Gastrocnemius medialis (tissue), 4 donors: ENCODE measurements around the gene NTPCR. TPM values are rescaled to one million over a fixed set of nuclear protein-coding genes. Genes with fewer than 3 reads are reported as not detected.
"Not testable (repeated sequence)": the region's sequence is repeated elsewhere in the genome, so short reads cannot be mapped to it uniquely, and the experiment has no call there.

Experiments used
- ATAC-seq, 2 donors: fragments of 150-250 bp; one replicate each; pipeline ENCODE4 v1.9.1; 2016
- DNase-seq, 2 donors: peaks; one replicate each; pipeline ENCODE4 v3.0.0-alpha.2; 2019
- H3K27ac ChIP-seq, 4 donors: fragments of 200-600 bp; sonication (generic); 1 replicate in 1 of 4; 2 replicates in 3 of 4; pipeline ENCODE4 v1.5.1; 2016 to 2018; ENCODE audit warnings: mild to moderate bottlenecking in 2 of 4, moderate library complexity in 1 of 4
- H3K27me3 ChIP-seq, 3 donors: fragments of 200-600 bp; sonication (generic) in 2 of 3; 1 replicate in 1 of 3; 2 replicates in 2 of 3; pipeline versions ENCODE4 v1.5.1 to v1.6.0; 2016 to 2019; ENCODE audit warnings: mild to moderate bottlenecking in 1 of 3, moderate library complexity in 1 of 3
- H3K36me3 ChIP-seq, 2 donors: fragments of 200-600 bp; sonication (generic) in 1 of 2; one replicate each; pipeline ENCODE4 v1.5.1; 2017 to 2018
- H3K4me1 ChIP-seq, 2 donors: fragments of 200-600 bp; sonication (generic) in 1 of 2; one replicate each; pipeline ENCODE4 v1.5.1; 2016 to 2017; ENCODE audit warnings: mild to moderate bottlenecking in 2 of 2
- H3K4me3 ChIP-seq, 4 donors: fragments of 200-600 bp; sonication (generic) in 3 of 4; 1 replicate in 1 of 4; 2 replicates in 3 of 4; pipeline ENCODE4 v1.5.1; 2016 to 2019; ENCODE audit warnings: mild to moderate bottlenecking in 2 of 4
- H3K9me3 ChIP-seq, 3 donors: fragments of 200-600 bp; sonication (generic) in 2 of 3; 1 replicate in 1 of 3; 2 replicates in 2 of 3; pipeline ENCODE4 v1.5.1; 2016 to 2019
- POLR2A ChIP-seq, 2 donors: fragments of 450-650 bp; IDR thresholded peaks; one replicate each; pipeline ENCODE4 v1.6.1; 2017; ENCODE audit warnings: antibody characterized with exemption in 2 of 2, mild to moderate bottlenecking in 2 of 2, moderate library complexity in 2 of 2
- in situ Hi-C, 4 donors: fragments of 200-750 bp; cut with MboI; loops; one replicate each; pipeline versions ENCODE4 v1.15.0 to v1.8.0; 2017; ENCODE audit warnings: low sequenced_read_pairs in 4 of 4
- intact Hi-C: fragments of 100-400 bp; cut with DNase I; formaldehyde crosslinking; loops from one replicate; pipeline ENCODE4 v1.15.1; 2023; ENCODE audit warnings: low total_unique reads
- total RNA-seq, 4 donors: library from RNA; depleted of rRNA; stranded (reverse); fragments of >200 nt; gene quantifications; one replicate each; pipeline versions ENCODE4 v1.1.0 to v1.2.3, GENCODE V29; 2016
- TF ChIP-seq, protein P1 (sequence below), 5 experiments: fragments of 450-650 bp in 3 of 5; fragments of 200-600 bp in 2 of 5; sonication (generic) in 2 of 5; IDR thresholded peaks in 4 of 5; conservative IDR thresholded peaks in 1 of 5; 1 replicate in 4 of 5; 2 replicates in 1 of 5; pipeline ENCODE4 v1.5.1; 2016 to 2019; ENCODE audit warnings: antibody characterized with exemption in 5 of 5, mild to moderate bottlenecking in 3 of 5, moderate library complexity in 3 of 5

The NTPCR gene
- total RNA-seq, 4 donors from 2014 or later, result 20.5 to 33.7 (median 24.2) TPM

GRCh38 chr1:232998646-232999045 lies 48.2 kb downstream of the NTPCR start:
- ATAC-seq, result no peak
- intact Hi-C loops, result no loop called here
- no peak overlapping the region for H3K4me3 ChIP-seq
- H3K27ac ChIP-seq, result no peak overlapping the region
- H3K36me3 ChIP-seq, result no peaks in the 10 kb centered on the region
- in situ Hi-C loops, result no loop called here
- DNase-seq, result no peak
- no peaks in the 10 kb centered on the region for H3K4me1 ChIP-seq
- TF ChIP-seq POLR2A (IDR thresholded peaks at IDR 0.05), result no peak
- TF ChIP-seq, protein P1, sequence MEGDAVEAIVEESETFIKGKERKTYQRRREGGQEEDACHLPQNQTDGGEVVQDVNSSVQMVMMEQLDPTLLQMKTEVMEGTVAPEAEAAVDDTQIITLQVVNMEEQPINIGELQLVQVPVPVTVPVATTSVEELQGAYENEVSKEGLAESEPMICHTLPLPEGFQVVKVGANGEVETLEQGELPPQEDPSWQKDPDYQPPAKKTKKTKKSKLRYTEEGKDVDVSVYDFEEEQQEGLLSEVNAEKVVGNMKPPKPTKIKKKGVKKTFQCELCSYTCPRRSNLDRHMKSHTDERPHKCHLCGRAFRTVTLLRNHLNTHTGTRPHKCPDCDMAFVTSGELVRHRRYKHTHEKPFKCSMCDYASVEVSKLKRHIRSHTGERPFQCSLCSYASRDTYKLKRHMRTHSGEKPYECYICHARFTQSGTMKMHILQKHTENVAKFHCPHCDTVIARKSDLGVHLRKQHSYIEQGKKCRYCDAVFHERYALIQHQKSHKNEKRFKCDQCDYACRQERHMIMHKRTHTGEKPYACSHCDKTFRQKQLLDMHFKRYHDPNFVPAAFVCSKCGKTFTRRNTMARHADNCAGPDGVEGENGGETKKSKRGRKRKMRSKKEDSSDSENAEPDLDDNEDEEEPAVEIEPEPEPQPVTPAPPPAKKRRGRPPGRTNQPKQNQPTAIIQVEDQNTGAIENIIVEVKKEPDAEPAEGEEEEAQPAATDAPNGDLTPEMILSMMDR (IDR thresholded peaks at IDR 0.05 in 4 of 5, conservative IDR thresholded peaks at IDR 0.05 in 1 of 5), result no peak
- no peaks in the 10 kb centered on the region for H3K9me3 ChIP-seq
- H3K27me3 ChIP-seq, result no peaks in the 10 kb centered on the region

DNA sequence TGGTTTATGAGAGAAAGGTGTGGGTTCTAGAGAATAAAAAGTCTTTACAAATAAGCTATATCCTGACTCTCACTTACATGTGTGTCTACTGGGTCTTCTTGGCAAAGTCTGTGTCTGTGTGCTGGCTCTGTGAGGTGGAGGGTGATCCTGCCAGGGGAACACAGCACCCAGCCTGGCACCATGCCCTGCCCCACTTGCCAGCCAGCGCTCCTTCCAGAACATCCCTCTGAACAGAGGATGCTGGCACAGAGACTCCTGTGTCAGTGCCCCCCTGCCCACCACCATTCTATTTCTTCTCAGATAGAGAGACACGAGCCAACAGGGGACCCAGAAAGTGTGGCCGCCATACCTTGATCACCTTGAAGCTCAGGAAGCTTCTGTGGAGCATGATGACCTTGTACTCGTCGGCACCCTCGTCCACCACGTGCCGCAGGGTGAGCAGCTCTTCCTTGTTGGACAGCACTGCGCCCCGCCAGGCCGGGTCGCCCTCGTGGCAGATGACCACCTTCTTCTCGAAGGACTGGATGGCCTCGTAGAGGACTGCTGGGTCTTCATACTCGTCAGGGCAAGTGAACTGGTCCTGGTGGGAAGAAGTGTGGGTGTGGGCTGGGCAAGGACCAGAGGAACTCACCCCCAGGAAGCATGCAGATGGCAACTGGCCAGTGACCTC lies 49.7 kb downstream of the NTPCR start:
- ATAC-seq (no peak), DNase-seq (no peak)

GRCh38 chr1:233003638-233004037 lies 53.2 kb downstream of the NTPCR start:
- ATAC-seq, H3K36me3 ChIP-seq, in situ Hi-C loops, H3K4me1 ChIP-seq, H3K27me3 ChIP-seq, intact Hi-C loops, H3K9me3 ChIP-seq, DNase-seq, H3K27ac ChIP-seq, H3K4me3 ChIP-seq: not testable (repeated sequence)

More for the DNA sequence above, 49.7 kb downstream of the NTPCR start:
- TF ChIP-seq, protein P1 (IDR thresholded peaks at IDR 0.05 in 4 of 5, conservative IDR thresholded peaks at IDR 0.05 in 1 of 5), result no peak
- no peak for TF ChIP-seq POLR2A (IDR thresholded peaks at IDR 0.05)
- H3K27me3 ChIP-seq, result no peaks in the 10 kb centered on the region
- intact Hi-C loops, result no loop called here
- H3K27ac ChIP-seq, result no peak overlapping the region
- no peaks in the 10 kb centered on the region for H3K9me3 ChIP-seq
- no peak overlapping the region for H3K4me3 ChIP-seq
- in situ Hi-C loops, result no loop called here
- no peaks in the 10 kb centered on the region for H3K36me3 ChIP-seq
- no peaks in the 10 kb centered on the region for H3K4me1 ChIP-seq

DNA sequence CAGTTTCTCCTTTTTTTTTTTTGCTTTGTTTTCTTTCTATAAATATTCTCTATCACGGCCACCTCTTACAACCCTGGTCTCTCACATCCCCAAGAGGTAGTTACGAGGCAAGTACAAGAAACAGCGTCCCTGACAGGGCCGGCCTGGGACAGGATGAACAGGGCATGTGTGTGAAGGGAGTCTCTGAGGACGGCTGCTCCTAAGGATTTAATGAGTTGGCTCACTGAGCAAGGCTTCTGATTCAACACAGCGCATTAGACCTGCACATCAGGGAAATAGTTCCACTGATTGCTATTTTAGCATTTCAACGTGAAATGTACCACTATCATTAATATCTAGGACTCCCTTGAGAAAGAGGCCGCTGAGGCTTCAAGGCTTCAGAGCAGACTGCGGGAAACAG lies 54.0 kb downstream of the NTPCR start:
- ATAC-seq, result no peak
- no peak for DNase-seq
- Histone ChIP-seq H3K9me3 (no peaks in the 10 kb centered on the region), H3K36me3 (no peaks in the 10 kb centered on the region), H3K27ac (no peak overlapping the region), H3K4me3 (no peak overlapping the region), H3K27me3 (no peaks in the 10 kb centered on the region), H3K4me1 (no peaks in the 10 kb centered on the region)
- in situ Hi-C loops, result no loop called here
- intact Hi-C loops, result no loop called here
- TF ChIP-seq, protein P1 (IDR thresholded peaks at IDR 0.05 in 4 of 5, conservative IDR thresholded peaks at IDR 0.05 in 1 of 5), result no peak
- TF ChIP-seq POLR2A (IDR thresholded peaks at IDR 0.05), result no peak

- no peaks in the 10 kb centered on the region for H3K9me3 ChIP-seq
- DNase-seq (no peak), ATAC-seq (no peak)
- in situ Hi-C loops, result no loop called here
- H3K4me3 ChIP-seq, result no peak overlapping the region
- no peak for TF ChIP-seq POLR2A (IDR thresholded peaks at IDR 0.05)
- TF ChIP-seq, protein P1 (IDR thresholded peaks at IDR 0.05 in 4 of 5, conservative IDR thresholded peaks at IDR 0.05 in 1 of 5), result no peak
- H3K36me3 ChIP-seq, result no peaks in the 10 kb centered on the region
- no peaks in the 10 kb centered on the region for H3K27me3 ChIP-seq
- no peaks in the 10 kb centered on the region for H3K4me1 ChIP-seq
- H3K27ac ChIP-seq, result no peak overlapping the region
- intact Hi-C loops, result no loop called here
These were observed 54.7 kb downstream of the NTPCR start for GRCh38 chr1:233005156-233005555.
